Ascending aorta (tissue), 2 donors: Measurements from ENCODE around the gene MLN. TPM values are rescaled to one million over a fixed set of nuclear protein-coding genes. Genes with fewer than 3 reads are reported as not detected.

ENCODE experiments used
- DNase-seq, 2 donors: peaks; one replicate each; pipeline ENCODE4 v3.0.0-alpha.2; 2019; ENCODE audit warnings: low spot score in 2 of 2
- H3K27ac ChIP-seq, 2 donors: fragments of 200-600 bp; sonication (generic); one replicate each; pipeline ENCODE4 v1.5.1; 2016 to 2017; ENCODE audit warnings: mild to moderate bottlenecking in 1 of 2
- H3K27me3 ChIP-seq: fragments of 200-600 bp; sonication (generic); one replicate; pipeline ENCODE4 v1.5.1; 2017
- H3K36me3 ChIP-seq, 2 donors: fragments of 200-600 bp; sonication (generic); one replicate each; pipeline ENCODE4 v1.5.1; 2016
- H3K4me1 ChIP-seq, 2 donors: fragments of 200-600 bp; sonication (generic); one replicate each; pipeline ENCODE4 v1.5.1; 2016 to 2017; ENCODE audit warnings: mild to moderate bottlenecking in 1 of 2
- H3K4me3 ChIP-seq, 2 donors: fragments of 200-600 bp; sonication (generic); one replicate each; pipeline ENCODE4 v1.5.1; 2016 to 2017; ENCODE audit warnings: mild to moderate bottlenecking in 1 of 2
- H3K9me3 ChIP-seq, 2 donors: fragments of 200-600 bp; sonication (generic); one replicate each; pipeline ENCODE4 v1.5.1; 2016
- CTCF ChIP-seq, 3 experiments: fragments of 200-600 bp in 2 of 3; fragments of 450-650 bp in 1 of 3; sonication (generic) in 2 of 3; IDR thresholded peaks; one replicate each; pipeline ENCODE4 v1.5.1; 2016 to 2019; ENCODE audit warnings: antibody characterized with exemption in 3 of 3, mild to moderate bottlenecking in 1 of 3, moderate library complexity in 1 of 3
- intact Hi-C: fragments of 100-400 bp; cut with DNase I; formaldehyde crosslinking; loops from one replicate; pipeline ENCODE4 v1.15.1; 2023
- total RNA-seq: library from RNA; depleted of rRNA; stranded (reverse); fragments of >200 nt; gene quantifications from one replicate; pipeline ENCODE4 v1.1.0, GENCODE V29; 2016

The MLN gene
- total RNA-seq, 1 donor from 2014 or later = not detected

GRCh38 chr6:33839399-33840047 lies 35.7 kb upstream of the MLN start:
- Histone ChIP-seq H3K27ac (no peak overlapping the region), H3K4me3 (no peak overlapping the region), H3K9me3 (no peaks in the 10 kb centered on the region), H3K4me1 (no peaks in the 10 kb centered on the region), H3K27me3 (no peaks in the 10 kb centered on the region), H3K36me3 (no peaks in the 10 kb centered on the region)
- DNase-seq = no peak
- intact Hi-C loops = no loop called here
- TF ChIP-seq CTCF (IDR thresholded peaks at IDR 0.05) = no peak

- Histone ChIP-seq H3K9me3 (no peaks in the 10 kb centered on the region), H3K4me1 (no peaks in the 10 kb centered on the region), H3K36me3 (no peaks in the 10 kb centered on the region), H3K27me3 (no peaks in the 10 kb centered on the region), H3K4me3 (no peak overlapping the region), H3K27ac (no peak overlapping the region)
- TF ChIP-seq CTCF (IDR thresholded peaks at IDR 0.05) = no peak
- intact Hi-C loops = no loop called here
- DNase-seq = no peak
These were observed 35.2 kb upstream of the MLN start for GRCh38 chr6:33838983-33839382.

- Histone ChIP-seq H3K36me3 (no peaks in the 10 kb centered on the region), H3K9me3 (no peaks in the 10 kb centered on the region), H3K27me3 (no peaks in the 10 kb centered on the region), H3K4me3 (no peak overlapping the region), H3K4me1 (no peaks in the 10 kb centered on the region), H3K27ac (no peak overlapping the region)
- no peak for TF ChIP-seq CTCF (IDR thresholded peaks at IDR 0.05)
- no peak for DNase-seq
- intact Hi-C loops = no loop called here
These were observed 34.3 kb upstream of the MLN start for GRCh38 chr6:33837971-33838665.

GRCh38 chr6:33836806-33837469 lies 33.1 kb upstream of the MLN start:
- H3K4me1 ChIP-seq = no peaks in the 10 kb centered on the region
- no peak overlapping the region for H3K27ac ChIP-seq
- no peaks in the 10 kb centered on the region for H3K9me3 ChIP-seq
- TF ChIP-seq CTCF (IDR thresholded peaks at IDR 0.05) = no peak
- no peaks in the 10 kb centered on the region for H3K27me3 ChIP-seq
- H3K4me3 ChIP-seq = no peak overlapping the region
- intact Hi-C loops = no loop called here
- no peaks in the 10 kb centered on the region for H3K36me3 ChIP-seq
- no peak for DNase-seq

- H3K27me3 ChIP-seq = no peaks in the 10 kb centered on the region
- TF ChIP-seq CTCF (IDR thresholded peaks at IDR 0.05) = no peak
- intact Hi-C loops = no loop called here
- no peaks in the 10 kb centered on the region for H3K36me3 ChIP-seq
- no peak overlapping the region for H3K4me3 ChIP-seq
- no peak for DNase-seq
- H3K9me3 ChIP-seq = no peaks in the 10 kb centered on the region
- H3K4me1 ChIP-seq = no peaks in the 10 kb centered on the region
- no peak overlapping the region for H3K27ac ChIP-seq
These were observed 30.9 kb upstream of the MLN start for GRCh38 chr6:33834401-33835392.
